Body of pancreas (tissue), 4 donors: ENCODE results near the gene MUC5B. TPM values are rescaled to one million over a fixed set of nuclear protein-coding genes. Genes with fewer than 3 reads are reported as not detected.
A peak's percentile ranks its signal among the peaks of the same experiment; 100 is the strongest.

Experiments used
- ATAC-seq: fragments of 150-250 bp; one replicate; pipeline ENCODE4 v1.9.1; 2016
- DNase-seq, 4 donors: peaks; one replicate each; pipeline ENCODE4 v3.0.0-alpha.2; 2019
- H3K27ac ChIP-seq, 4 donors: fragments of 200-600 bp; sonication (generic); 1 replicate in 3 of 4; 2 replicates in 1 of 4; pipeline versions ENCODE4 v1.5.1 to v1.6.1; 2016 to 2019; ENCODE audit warnings: mild to moderate bottlenecking in 1 of 4, mixed read lengths in 1 of 4, moderate library complexity in 1 of 4
- H3K27me3 ChIP-seq, 2 donors: fragments of 200-600 bp; sonication (generic); one replicate each; pipeline ENCODE4 v1.6.0; 2016; ENCODE audit warnings: mild to moderate bottlenecking in 1 of 2
- H3K36me3 ChIP-seq, 2 donors: fragments of 200-600 bp; sonication (generic); replicated peaks in 1 of 2; 2 replicates each; pipeline ENCODE4 v1.5.1; 2016; ENCODE audit warnings: low read depth in 2 of 2; ENCODE audit not compliant: insufficient read depth in 1 of 2
- H3K4me1 ChIP-seq: fragments of 200-600 bp; sonication (generic); one replicate; pipeline ENCODE4 v1.6.0; 2016
- H3K4me3 ChIP-seq, 2 donors: fragments of 200-600 bp; sonication (generic); 1 replicate in 1 of 2; 2 replicates in 1 of 2; pipeline ENCODE4 v1.5.1; 2016 to 2019
- H3K9me3 ChIP-seq, 3 donors: fragments of 200-600 bp; sonication (generic); 1 replicate in 2 of 3; 2 replicates in 1 of 3; pipeline ENCODE4 v1.5.1; 2016
- CTCF ChIP-seq, 7 experiments: fragments of 450-650 bp in 4 of 7; fragments of 200-600 bp in 3 of 7; sonication (generic) in 3 of 7; IDR thresholded peaks; one replicate each; pipeline ENCODE4 v1.5.1; 2016 to 2019; ENCODE audit warnings: antibody characterized with exemption in 7 of 7
- POLR2A ChIP-seq, 3 donors: fragments of 450-650 bp; IDR thresholded peaks; one replicate each; pipeline ENCODE4 v1.6.1; 2016; ENCODE audit warnings: antibody characterized with exemption in 3 of 3, mild to moderate bottlenecking in 2 of 3
- WGBS, 2 donors: methylation state at CpG; one replicate each; pipeline ENCODE4 v1.1.5; 2017; 5-methylcytosine and 5-hydroxymethylcytosine counted together
- intact Hi-C: fragments of 100-400 bp; cut with DNase I; formaldehyde crosslinking; loops from one replicate; pipeline ENCODE4 v1.15.1; 2023
- total RNA-seq, 2 donors: library from RNA; depleted of rRNA; stranded (reverse); fragments of >200 nt; gene quantifications; one replicate each; pipeline ENCODE4 v1.1.0, GENCODE V29; 2016

The MUC5B gene
- total RNA-seq, 2 donors from 2014 or later, result 4.6 to 11.4 TPM

GRCh38 chr11:1235306-1235900 is 12.5 kb downstream of the MUC5B start:
- no peak for ATAC-seq
- WGBS, 2 donors, result 81 to 90% methylated on average over 17 to 20 of the region's 23 CpGs

DNA sequence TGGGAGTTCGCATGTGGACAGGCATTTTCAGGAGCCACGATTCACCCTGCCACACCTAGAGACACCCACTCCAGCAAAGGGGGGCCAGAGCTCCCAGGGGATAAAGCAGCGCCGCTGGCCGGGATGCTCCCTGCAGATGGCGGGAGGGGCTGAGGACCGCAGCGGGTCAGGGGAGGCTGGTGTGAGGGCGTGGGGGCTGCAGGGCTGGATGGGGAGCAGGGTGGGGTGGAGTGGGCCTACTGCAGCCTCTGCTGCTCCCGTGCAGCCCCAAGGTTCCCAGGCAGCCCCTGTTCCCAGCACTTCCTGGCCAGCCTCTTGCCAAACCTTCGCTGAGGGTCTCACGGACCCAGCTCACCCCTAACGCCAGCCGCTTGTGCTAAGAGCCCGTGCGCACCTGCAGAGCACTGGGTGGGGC is 13.0 kb downstream of the MUC5B start:
- DNase-seq (peak in 2 of 4 donors; percentile 1 to 3), ATAC-seq (no peak)
- H3K27me3 ChIP-seq, result no peaks in the 10 kb centered on the region
- intact Hi-C loops, result no loop called here
- WGBS, 2 donors, result 82 to 87% methylated on average over 16 of the region's 16 CpGs
- no peak overlapping the region for H3K4me3 ChIP-seq
- no peaks in the 10 kb centered on the region for H3K36me3 ChIP-seq
- no peak overlapping the region for H3K27ac ChIP-seq
- TF ChIP-seq POLR2A (IDR thresholded peaks at IDR 0.05) (no peak), CTCF (IDR thresholded peaks at IDR 0.05) (no peak)
- no peaks in the 10 kb centered on the region for H3K9me3 ChIP-seq
- no peaks in the 10 kb centered on the region for H3K4me1 ChIP-seq

More at GRCh38 chr11:1235306-1235900, 12.5 kb downstream of the MUC5B start:
- H3K36me3 ChIP-seq, result no peaks in the 10 kb centered on the region
- no peaks in the 10 kb centered on the region for H3K27me3 ChIP-seq
- no peak overlapping the region for H3K27ac ChIP-seq
- no peaks in the 10 kb centered on the region for H3K9me3 ChIP-seq
- intact Hi-C loops, result no loop called here
- DNase-seq, result peak in 2 of 4 donors; percentile 3 to 5
- no peaks in the 10 kb centered on the region for H3K4me1 ChIP-seq
- TF ChIP-seq CTCF (IDR thresholded peaks at IDR 0.05) (no peak), POLR2A (IDR thresholded peaks at IDR 0.05) (no peak)
- no peak overlapping the region for H3K4me3 ChIP-seq

- no peak overlapping the region for H3K27ac ChIP-seq
- no peaks in the 10 kb centered on the region for H3K9me3 ChIP-seq
- WGBS, 2 donors, result 85 to 90% methylated on average over 8 to 37 of the region's 37 CpGs
- ATAC-seq (no peak), DNase-seq (peak in 1 of 4 donors; percentile 3)
- no peaks in the 10 kb centered on the region for H3K36me3 ChIP-seq
- H3K4me1 ChIP-seq, result no peaks in the 10 kb centered on the region
- H3K4me3 ChIP-seq, result no peak overlapping the region
- no peak for TF ChIP-seq POLR2A (IDR thresholded peaks at IDR 0.05)
- no peak for TF ChIP-seq CTCF (IDR thresholded peaks at IDR 0.05)
- no peaks in the 10 kb centered on the region for H3K27me3 ChIP-seq
- intact Hi-C loops, result no loop called here
Observed at GRCh38 chr11:1236316-1237127, 13.7 kb downstream of the MUC5B start.

DNA sequence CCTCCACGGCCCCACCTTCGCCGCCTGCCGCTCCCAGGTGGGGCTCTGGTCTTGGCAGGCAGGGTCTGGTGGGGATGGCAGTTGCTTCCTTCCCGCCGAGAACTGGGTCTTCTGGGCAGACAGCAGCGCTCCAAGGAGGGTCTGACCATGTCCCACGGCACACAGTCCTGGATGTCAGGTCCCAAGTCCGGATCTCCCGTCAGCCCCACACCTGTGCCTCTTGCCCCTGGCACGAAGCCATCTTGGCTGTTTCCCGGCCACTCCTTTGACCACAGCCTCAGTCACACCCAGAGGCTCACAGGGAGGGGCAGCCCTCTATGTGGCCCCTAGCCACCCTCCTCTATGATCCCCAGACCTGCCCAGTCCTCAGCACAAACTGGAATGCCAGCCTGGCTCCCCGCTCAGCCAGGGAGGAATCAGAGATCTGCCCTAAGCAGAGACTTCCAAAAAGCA is 14.3 kb downstream of the MUC5B start:
- ATAC-seq, result no peak
- Histone ChIP-seq H3K27ac (no peak overlapping the region), H3K4me3 (no peak overlapping the region), H3K27me3 (no peaks in the 10 kb centered on the region), H3K9me3 (no peaks in the 10 kb centered on the region), H3K4me1 (no peaks in the 10 kb centered on the region), H3K36me3 (no peaks in the 10 kb centered on the region)
- 82 to 100% methylated on average over 3 to 13 of the region's 13 CpGs for WGBS, 2 donors
- DNase-seq, result no peak
- TF ChIP-seq CTCF (IDR thresholded peaks at IDR 0.05), result no peak
- TF ChIP-seq POLR2A (IDR thresholded peaks at IDR 0.05), result no peak
- intact Hi-C loops, result no loop called here
